ENCODE results near the gene MKNK2.

DNA sequence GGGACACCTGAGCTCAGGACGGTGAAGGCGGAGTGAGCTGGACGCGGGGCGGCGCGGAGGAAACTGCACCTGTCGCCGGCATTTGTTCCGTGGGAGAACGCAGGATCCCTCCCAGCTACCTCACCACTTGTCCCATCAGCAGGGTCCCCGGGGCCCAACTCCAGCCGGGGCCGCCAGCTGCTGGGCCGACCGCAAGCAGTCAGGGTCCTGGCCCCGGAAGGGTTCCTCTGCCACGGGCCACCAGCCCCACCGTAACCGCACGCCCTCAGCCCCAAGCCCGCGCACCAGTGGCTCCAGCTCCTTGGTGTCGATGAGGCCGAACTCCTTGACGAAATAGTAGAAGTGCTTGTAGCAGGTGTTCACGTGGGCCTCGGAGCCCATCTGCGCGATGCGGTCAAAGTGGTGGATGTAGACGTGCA is 25.5 kb upstream of the MKNK2 start:
- TF ChIP-seq, protein P1, sequence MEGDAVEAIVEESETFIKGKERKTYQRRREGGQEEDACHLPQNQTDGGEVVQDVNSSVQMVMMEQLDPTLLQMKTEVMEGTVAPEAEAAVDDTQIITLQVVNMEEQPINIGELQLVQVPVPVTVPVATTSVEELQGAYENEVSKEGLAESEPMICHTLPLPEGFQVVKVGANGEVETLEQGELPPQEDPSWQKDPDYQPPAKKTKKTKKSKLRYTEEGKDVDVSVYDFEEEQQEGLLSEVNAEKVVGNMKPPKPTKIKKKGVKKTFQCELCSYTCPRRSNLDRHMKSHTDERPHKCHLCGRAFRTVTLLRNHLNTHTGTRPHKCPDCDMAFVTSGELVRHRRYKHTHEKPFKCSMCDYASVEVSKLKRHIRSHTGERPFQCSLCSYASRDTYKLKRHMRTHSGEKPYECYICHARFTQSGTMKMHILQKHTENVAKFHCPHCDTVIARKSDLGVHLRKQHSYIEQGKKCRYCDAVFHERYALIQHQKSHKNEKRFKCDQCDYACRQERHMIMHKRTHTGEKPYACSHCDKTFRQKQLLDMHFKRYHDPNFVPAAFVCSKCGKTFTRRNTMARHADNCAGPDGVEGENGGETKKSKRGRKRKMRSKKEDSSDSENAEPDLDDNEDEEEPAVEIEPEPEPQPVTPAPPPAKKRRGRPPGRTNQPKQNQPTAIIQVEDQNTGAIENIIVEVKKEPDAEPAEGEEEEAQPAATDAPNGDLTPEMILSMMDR (IDR thresholded peaks at IDR 0.05; ENCODE audit: low read depth, low read length), result no peak
- TF ChIP-seq POLR2A (IDR thresholded peaks at IDR 0.05; ENCODE audit: extremely low read depth, insufficient read length) (no peak), MYC (IDR thresholded peaks at IDR 0.05; ENCODE audit: low read depth, low read length) (no peak)
- TF ChIP-seq, protein P2, sequence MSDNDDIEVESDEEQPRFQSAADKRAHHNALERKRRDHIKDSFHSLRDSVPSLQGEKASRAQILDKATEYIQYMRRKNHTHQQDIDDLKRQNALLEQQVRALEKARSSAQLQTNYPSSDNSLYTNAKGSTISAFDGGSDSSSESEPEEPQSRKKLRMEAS (IDR thresholded peaks at IDR 0.05; ENCODE audit: low read depth, low read length), result no peak

Measured in NB4 (cell line).